ENCODE measurements around the gene KRTAP10-10.
"Not testable (repeated sequence)": the region's sequence is repeated elsewhere in the genome, so short reads cannot be mapped to it uniquely, and the experiment has no call there.

The KRTAP10-10 gene

GRCh38 chr21:44627181-44627822, 9.9 kb upstream of the KRTAP10-10 start:
- DNase-seq = not testable (repeated sequence)

- DNase-seq = not testable (repeated sequence)
Measured at GRCh38 chr21:44627831-44628233, 9.3 kb upstream of the KRTAP10-10 start.

- DNase-seq = no peak
Measured at GRCh38 chr21:44628707-44629391, 8.3 kb upstream of the KRTAP10-10 start.

GRCh38 chr21:44630440-44630839, 6.7 kb upstream of the KRTAP10-10 start:
- DNase-seq = no peak

GRCh38 chr21:44632067-44632466, 5.1 kb upstream of the KRTAP10-10 start:
- DNase-seq = no peak

DNA sequence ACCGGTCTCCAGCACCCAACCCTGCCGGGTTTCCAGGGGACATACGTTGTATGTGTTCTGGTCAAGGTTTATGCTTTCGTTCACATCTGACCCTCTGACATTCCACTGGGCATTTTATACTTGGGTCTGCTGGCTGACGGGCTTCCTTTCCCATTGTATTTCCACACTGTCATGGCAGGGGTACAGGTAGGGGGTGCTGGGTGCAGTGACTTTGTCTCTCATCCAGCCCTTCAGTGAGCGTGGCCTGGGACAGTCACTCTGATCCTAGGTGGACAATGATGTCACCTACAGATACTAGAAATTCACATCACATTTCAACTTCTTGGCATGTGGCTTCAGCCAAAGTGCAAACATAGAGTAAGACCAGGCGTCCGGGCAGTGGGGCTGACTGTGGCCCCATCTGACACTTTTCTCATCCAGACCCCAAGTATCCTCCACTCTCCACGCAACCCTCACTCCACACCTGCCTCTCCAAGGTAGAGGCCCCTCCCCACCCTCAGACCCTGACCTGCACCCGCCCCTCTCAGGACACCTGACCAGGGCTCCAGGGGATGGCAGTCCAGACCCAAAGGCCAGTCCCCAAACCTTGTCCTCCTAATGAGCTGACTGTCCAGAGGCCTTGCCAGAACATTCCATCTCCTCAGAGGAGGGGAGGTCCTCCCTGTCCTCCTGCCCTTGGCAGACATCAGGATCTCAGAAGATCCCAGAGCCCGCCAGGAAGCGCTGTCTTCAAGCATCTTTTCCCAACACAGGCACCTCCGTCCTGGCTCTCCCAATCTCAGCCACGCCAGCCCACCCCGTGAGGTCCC, 743 bp upstream of the KRTAP10-10 start:
- DNase-seq = no peak

DNA sequence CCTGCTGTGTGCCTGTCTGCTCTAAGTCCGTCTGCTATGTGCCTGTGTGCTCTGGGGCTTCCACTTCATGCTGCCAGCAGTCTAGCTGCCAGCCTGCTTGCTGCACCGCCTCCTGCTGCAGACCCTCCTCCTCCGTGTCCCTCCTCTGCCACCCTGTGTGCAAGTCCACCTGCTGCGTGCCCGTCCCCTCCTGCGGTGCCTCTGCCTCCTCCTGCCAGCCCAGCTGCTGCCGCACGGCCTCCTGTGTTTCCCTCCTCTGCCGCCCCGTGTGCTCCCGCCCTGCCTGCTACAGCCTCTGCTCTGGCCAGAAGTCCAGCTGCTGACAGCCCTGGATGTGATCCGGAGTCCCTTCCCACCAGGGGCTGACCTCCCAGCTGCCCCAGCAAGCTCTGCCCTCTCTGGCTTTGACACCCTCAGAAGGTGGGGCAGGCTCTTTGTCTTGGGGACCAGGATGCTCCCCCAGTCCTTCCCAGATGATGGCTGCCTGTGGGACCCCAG, 744 bp downstream of the KRTAP10-10 start:
- DNase-seq = not testable (repeated sequence)

DNA sequence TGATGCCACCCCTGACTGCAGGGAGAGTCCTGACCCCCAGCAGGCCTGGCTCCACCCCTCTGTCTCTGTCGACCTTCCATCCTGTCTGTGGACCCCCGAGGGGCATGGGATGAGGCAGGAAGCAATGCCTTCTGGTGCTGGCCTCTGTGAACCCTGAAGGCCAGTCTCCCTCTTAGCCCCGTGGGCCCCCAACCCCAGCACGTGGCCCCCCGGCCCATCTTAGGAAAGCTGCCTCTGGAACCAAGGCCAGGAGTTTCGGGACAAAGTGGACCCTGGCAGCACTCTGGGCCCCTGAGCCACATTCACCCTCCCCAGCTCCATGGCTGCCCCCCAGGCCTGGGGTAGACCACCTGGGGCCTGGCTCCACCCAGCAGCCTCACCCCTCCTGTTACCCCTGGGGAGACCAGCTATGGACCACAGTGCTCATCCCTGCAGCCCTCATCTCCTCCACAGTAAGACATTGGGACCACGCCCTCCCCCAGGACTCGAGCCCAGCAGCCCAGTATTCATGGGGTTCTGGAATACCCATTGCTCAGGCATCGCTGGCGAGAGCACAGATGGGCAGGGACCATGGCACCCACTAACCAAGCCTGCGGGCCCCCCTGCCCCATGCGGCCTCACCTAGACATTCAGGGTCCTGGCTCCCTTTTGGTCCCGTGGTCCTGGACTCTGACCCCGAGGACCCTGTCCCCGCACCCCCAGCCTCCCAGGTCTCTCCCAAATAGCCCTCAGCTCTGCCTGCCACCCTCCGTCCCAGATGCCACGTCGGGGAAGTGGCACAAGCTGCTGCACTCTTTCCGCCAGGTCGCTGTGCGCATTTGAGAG, 1.6 kb downstream of the KRTAP10-10 start:
- not testable (repeated sequence) for DNase-seq

GRCh38 chr21:44639331-44639655, 2.1 kb downstream of the KRTAP10-10 start:
- DNase-seq = no peak

GRCh38 chr21:44640761-44641160, 3.6 kb downstream of the KRTAP10-10 start:
- DNase-seq = no peak

- DNase-seq = no peak
Measured at GRCh38 chr21:44643741-44644310, 6.7 kb downstream of the KRTAP10-10 start.

GRCh38 chr21:44644878-44645277, 7.7 kb downstream of the KRTAP10-10 start:
- DNase-seq = no peak

DNA sequence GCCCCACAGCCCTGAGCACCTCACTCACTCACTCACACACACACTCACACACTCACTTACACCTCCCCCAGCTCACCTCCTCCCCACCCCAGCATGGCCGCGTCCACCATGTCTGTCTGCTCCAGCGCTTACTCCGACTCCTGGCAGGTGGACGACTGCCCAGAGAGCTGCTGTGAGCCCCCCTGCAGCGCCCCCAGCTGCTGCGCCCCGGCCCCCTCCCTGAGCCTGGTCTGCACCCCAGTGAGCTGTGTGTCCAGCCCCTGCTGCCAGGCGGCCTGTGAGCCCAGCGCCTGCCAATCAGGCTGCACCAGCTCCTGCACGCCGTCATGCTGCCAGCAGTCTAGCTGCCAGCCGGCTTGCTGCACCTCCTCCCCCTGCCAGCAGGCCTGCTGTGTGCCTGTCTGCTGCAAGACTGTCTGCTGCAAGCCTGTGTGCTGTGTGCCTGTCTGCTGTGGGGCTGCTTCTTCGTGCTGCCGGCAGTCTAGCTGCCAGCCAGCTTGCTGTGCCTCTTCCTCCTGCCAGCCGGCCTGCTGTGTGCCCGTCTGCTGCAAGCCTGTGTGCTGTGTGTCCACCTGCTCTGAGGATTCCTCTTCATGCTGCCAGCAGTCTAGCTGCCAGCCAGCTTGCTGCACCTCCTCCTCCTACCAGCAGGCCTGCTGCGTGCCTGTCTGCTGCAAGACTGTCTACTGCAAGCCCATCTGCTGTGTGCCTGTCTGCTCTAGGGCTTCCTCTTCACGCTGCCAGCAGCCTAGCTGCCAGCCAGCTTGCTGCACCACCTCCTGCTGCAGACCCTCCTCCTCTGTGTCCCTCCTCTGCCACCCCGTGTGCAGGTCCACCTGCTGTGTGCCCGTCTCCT, 9.4 kb downstream of the KRTAP10-10 start, which contains the start of gene KRTAP10-11:
Gene KRTAP10-11, plus strand, starts transcription at position 49 of the 856 bp plus-strand sequence. Its CDS starts 45 bp downstream, at position 94.
- DNase-seq = not testable (repeated sequence)

GRCh38 chr21:44647222-44647552, 10.0 kb downstream of the KRTAP10-10 start:
- DNase-seq = no peak

DNA sequence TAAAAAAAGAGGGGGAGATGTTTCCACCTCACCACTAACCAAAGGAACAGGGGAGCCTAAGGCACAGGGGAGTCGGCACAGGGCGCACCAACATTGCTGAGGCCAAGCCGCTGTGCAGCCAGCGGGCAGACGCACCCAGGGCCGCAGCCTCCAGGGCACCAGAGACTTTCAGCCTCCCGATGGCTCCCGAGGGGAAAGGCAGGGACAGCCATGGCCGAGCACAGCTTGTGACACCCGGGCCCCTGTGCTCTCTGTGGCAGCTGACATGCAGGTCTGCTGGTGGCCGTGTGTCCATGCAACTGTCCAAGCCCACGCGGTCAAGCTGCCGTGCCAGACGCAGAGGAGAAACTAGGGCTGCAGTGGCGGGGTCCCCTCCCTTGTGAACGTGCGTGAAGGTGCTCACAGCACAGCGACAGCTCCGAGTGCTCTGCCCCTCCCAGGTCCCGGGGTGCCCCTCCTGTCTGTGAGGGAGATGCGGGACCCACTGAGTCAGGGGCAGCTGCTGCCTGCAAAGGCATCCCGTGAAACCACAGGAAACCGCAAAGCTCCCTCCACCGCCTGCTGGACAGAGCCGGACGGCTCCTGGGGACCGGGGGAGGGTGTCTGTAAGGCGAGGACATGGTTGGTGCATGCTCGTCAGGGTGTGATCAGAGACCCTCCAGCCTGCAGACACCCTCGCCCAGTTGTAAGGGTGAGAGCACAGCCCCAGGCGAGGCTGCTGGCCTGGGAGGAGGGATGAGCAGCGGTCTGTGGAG, 11.6 kb downstream of the KRTAP10-10 start:
- DNase-seq = no peak

DNA sequence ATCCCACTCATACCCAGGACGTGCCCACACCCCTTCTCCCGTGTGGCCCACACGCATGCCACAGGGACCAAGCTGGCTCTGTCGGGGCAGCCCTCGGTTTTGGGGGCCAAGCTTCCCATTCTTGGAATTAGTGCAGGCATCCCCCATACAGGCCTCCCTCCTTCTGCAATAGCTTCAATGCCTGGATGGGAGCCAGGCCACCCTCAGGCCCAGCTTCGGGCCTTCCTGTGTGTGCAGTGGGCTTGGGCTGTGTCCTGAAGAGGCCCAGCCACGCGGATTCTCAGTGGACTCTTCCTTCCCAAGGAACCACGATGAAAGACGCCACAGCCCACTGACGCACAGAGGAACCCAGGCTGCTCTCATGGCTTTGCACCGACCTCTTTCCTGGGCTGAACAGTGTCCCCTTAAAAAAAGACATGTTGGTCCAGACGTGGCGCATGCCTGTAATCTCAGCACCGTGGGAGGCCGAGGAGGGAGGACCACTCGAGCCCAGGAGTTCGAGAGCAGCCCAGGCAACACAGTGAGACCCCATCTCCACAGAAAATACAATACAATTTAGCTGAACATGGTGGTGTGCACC, 12.5 kb downstream of the KRTAP10-10 start:
- no peak for DNase-seq

DNA sequence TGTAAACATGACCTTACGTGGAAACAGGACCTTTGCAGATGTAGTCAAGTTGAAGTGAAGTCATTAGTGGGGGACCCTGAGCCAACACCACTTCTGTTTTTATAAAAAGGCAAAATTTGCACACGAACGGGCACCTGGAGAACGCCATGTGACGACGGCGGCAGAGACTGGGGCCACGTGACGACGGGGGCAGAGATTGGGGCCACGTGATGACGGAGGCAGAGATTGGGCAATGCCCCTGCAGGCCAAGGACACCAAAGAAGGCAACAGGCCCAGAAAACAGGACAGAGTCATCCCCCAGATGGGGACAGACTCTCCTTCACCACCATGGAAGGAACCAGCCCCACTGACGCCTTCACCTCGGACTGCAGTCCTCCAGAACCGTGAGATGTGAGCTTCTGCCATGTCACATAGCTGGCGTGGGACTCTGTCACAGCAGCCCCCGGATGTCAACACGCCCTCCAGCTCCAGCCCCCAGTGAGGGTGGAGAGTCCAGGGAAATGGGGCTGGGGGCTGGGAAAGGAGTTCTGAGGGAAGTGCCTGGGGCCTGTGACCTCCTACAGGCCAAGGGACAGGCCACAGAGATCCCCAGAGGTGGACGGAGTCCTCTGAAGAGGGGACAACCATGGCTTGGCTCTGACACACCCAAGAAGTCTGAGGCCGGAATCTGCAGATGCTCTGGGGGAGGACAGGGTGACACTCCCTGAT, 13.3 kb downstream of the KRTAP10-10 start:
- DNase-seq = no peak

- no peak for DNase-seq
Measured at GRCh38 chr21:44650973-44651675, 14.0 kb downstream of the KRTAP10-10 start.

DNA sequence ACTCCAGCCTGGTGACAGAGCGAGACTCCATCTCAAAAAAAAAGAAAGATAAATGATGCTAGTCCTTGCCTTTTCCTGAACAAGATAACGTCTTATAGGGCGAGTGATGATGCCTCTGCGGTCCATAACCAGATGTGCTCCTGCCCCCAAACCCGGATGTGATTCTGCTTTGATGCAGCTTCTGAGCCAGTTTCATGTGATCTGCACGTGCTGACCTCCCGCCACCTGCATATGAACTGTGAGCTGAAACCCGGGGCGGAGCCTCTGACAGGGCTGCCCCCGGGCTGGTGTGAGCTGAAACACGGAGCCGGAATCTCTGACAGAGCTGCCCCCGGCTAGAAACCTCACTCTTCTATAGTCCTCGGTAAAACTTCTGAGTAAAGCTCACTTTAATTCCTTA, 16.0 kb downstream of the KRTAP10-10 start:
- DNase-seq = no peak
